Heart left ventricle (tissue), 13 donors: Measurements from ENCODE around the gene SLC4A2.

Experiments
- CTCF ChIP-seq, 12 donors: fragments of 200-600 bp; sonication (generic) in 4 of 12; IDR thresholded peaks; one replicate each; pipeline versions ENCODE4 v1.5.0 to v1.8.0; 2018 to 2022; ENCODE audit warnings: antibody characterized with exemption in 12 of 12, mild to moderate bottlenecking in 5 of 12
- POLR2A ChIP-seq, 2 donors: fragments of 450-650 bp; IDR thresholded peaks; one replicate each; pipeline ENCODE4 v1.6.1; 2017; ENCODE audit warnings: antibody characterized with exemption in 2 of 2, mild to moderate bottlenecking in 2 of 2, moderate library complexity in 2 of 2
- donor health status: ischemic (EF 13 %, LVEDD 7.1; RV severe dilation, severe dysfunction).
- donor health status: DM: no; HTN: yes; CAD: no.
- donor health status: DM: no; HTN: no; CAD: no.
- donor health status: ischemic (EF 25% LVEDD 6.9; RV normal size, moderate dysfunction).
- donor health status: ischemic (EF 25% LVEDD 5.7; RV mildly dilated, moderate dysfunction).
- donor health status: ischemic (EF 35%, LVEDD 5.7; RV mildly dilated, moderate dysfunction).
- donor health status: nonischemic (EF 11% LVEDD 7.7; RV severe dilation, severe dysfunction).
- donor health status: DM: yes; HTN: yes; CAD: no.
- donor health status: PGD.
- donor health status: ischemic (EF 29% LVEDD 5.4; RV normal size, mild dysfunction).
- donor health status: nonischemic (EF 23%, LVEDD 6.1; RV moderate dilation, normal function).

GRCh38 chr7:151016942-151017341, 42.4 kb upstream of the SLC4A2 start:
- TF ChIP-seq POLR2A (IDR thresholded peaks at IDR 0.05) (no peak), CTCF (IDR thresholded peaks at IDR 0.05) (no peak)
